ENCODE results near the gene ZNF367. TPM values are rescaled to one million over a fixed set of nuclear protein-coding genes. Genes with fewer than 3 reads are reported as not detected.

Gene ZNF367
- total RNA-seq, 4 donors from 2014 or later: 2.0 to 3.4 (median 2.6) TPM

DNA sequence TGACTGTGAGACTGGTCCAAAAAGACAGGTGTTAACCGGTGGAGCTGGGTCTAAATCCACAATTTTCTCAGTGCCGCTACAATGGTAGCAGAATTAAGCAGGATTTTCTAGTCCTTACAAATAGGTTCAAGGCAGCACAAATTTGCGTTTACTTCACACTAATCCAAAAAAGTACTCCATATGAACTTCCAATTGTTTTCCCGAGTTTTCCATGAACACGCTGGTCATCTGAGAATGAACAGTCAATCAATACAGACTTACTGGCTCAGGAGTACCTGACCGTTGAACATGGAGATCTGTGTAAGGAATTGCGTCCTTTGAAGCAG, 35.4 kb downstream of the ZNF367 start:
- WGBS: 28% methylated on average over 7 of the region's 7 CpGs
- TF ChIP-seq POLR2A (IDR thresholded peaks at IDR 0.05; ENCODE audit: low read depth) (no peak), EP300 (IDR thresholded peaks at IDR 0.05) (no peak), POLR2AphosphoS5 (IDR thresholded peaks at IDR 0.05) (no peak)
- TF ChIP-seq, protein P1, sequence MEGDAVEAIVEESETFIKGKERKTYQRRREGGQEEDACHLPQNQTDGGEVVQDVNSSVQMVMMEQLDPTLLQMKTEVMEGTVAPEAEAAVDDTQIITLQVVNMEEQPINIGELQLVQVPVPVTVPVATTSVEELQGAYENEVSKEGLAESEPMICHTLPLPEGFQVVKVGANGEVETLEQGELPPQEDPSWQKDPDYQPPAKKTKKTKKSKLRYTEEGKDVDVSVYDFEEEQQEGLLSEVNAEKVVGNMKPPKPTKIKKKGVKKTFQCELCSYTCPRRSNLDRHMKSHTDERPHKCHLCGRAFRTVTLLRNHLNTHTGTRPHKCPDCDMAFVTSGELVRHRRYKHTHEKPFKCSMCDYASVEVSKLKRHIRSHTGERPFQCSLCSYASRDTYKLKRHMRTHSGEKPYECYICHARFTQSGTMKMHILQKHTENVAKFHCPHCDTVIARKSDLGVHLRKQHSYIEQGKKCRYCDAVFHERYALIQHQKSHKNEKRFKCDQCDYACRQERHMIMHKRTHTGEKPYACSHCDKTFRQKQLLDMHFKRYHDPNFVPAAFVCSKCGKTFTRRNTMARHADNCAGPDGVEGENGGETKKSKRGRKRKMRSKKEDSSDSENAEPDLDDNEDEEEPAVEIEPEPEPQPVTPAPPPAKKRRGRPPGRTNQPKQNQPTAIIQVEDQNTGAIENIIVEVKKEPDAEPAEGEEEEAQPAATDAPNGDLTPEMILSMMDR (IDR thresholded peaks at IDR 0.05): no peak
- H3K27me3 ChIP-seq: no peaks in the 10 kb centered on the region
- peak overlapping the region; percentile 79 to 89 (median 88) for H3K4me3 ChIP-seq
- peak overlapping the region; percentile 86 to 93 (median 92) for H3K27ac ChIP-seq (replicated peaks in 1 of 4)
- H3K36me3 ChIP-seq: peaks cover 0 to 9% (median 2%) of the 10 kb centered on the region in 4 donors
- intact Hi-C loops (cut with DNase I): no loop called here
- DNase-seq (ENCODE audit: extremely low spot score): no peak
- H3K9me3 ChIP-seq: no peaks in the 10 kb centered on the region
- H3K4me1 ChIP-seq: peaks cover 30 to 43% (median 39%) of the 10 kb centered on the region in 4 donors

DNA sequence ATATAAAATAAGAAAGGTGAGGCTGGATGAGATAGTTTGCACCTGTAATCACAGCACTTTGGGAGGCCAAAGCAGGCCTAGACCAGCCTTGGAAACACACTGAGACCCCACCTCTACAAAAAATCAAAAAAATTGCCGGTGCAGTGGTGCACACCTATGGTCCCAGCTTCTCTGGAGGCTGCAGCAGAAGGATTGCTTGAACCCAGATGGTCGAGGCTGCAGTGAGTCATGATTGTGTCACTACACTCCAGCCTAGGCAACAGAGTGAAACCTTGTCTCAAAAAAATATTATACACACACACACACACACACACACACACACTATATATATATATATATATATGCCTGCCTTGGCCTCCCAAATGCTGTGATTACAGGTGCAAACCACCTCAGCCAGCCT, 36.0 kb downstream of the ZNF367 start:
- peaks cover 33 to 49% (median 45%) of the 10 kb centered on the region in 4 donors for H3K4me1 ChIP-seq
- H3K27ac ChIP-seq (replicated peaks in 1 of 4): peak overlapping the region in 3 of 4 donors; percentile 86 to 93 (median 92)
- no peak for DNase-seq (ENCODE audit: extremely low spot score)
- no peaks in the 10 kb centered on the region for H3K9me3 ChIP-seq
- peak overlapping the region; percentile 79 to 89 (median 88) for H3K4me3 ChIP-seq
- intact Hi-C loops (cut with DNase I): no loop called here
- no peaks in the 10 kb centered on the region for H3K27me3 ChIP-seq
- WGBS: 75% methylated on average over 2 of the region's 2 CpGs
- no peak for TF ChIP-seq EP300 (IDR thresholded peaks at IDR 0.05)
- TF ChIP-seq POLR2A (IDR thresholded peaks at IDR 0.05; ENCODE audit: low read depth): no peak
- no peak for TF ChIP-seq POLR2AphosphoS5 (IDR thresholded peaks at IDR 0.05)
- TF ChIP-seq, protein P1 (IDR thresholded peaks at IDR 0.05): no peak
- H3K36me3 ChIP-seq: peaks cover 0 to 9% (median 2%) of the 10 kb centered on the region in 4 donors

DNA sequence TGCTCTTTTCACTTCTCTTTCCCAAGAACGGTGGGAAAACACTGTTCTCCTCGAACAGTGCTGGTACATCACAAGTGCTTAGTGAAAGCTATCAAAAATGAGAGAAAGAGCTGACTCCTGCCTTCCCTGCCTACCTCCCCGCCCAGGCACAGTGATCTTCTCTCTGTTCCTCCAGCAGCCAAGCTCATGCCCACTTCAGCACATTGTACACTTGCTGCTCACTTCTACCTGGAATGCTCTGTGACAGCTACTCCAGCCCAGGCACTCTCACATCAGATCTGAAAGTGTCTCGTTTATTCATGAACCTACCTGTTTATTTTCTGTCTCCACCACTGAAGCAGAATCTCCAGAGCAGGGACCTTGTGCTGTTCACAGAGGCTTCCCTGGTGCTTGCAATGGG, 36.5 kb downstream of the ZNF367 start:
- H3K4me1 ChIP-seq: peaks cover 31 to 52% (median 50%) of the 10 kb centered on the region in 4 donors
- intact Hi-C loops (cut with DNase I): no loop called here
- no peaks in the 10 kb centered on the region for H3K9me3 ChIP-seq
- TF ChIP-seq POLR2A (IDR thresholded peaks at IDR 0.05; ENCODE audit: low read depth) (no peak), POLR2AphosphoS5 (IDR thresholded peaks at IDR 0.05) (no peak), EP300 (IDR thresholded peaks at IDR 0.05) (no peak)
- TF ChIP-seq, protein P1 (IDR thresholded peaks at IDR 0.05): no peak
- peak overlapping the region in 1 of 4 donors; percentile 89 for H3K4me3 ChIP-seq
- no peak for DNase-seq (ENCODE audit: extremely low spot score)
- whole genome bisulfite sequencing: 83% methylated on average over 4 of the region's 4 CpGs
- H3K27ac ChIP-seq (replicated peaks in 1 of 4): no peak overlapping the region
- no peaks in the 10 kb centered on the region for H3K27me3 ChIP-seq
- H3K36me3 ChIP-seq: peaks cover 0 to 9% (median 2%) of the 10 kb centered on the region in 4 donors

DNA sequence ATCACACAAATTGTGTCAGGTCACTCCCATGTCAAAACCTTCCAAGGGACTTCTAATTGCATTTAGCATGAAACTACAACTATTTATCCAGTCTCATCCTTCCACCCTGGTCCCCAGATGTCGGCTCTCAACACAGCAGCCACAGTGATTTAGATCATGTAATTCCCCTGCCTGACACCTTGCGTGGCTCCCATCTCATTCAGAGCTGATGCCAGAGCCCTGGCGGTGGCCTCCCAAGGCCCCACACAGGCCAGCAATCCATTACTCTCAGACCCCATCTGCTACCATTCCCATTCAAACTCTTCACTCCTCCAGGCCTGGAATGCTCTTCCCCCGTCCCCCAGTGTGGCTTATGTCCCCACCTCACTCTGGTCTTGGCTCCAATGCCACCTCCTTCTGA, 37.0 kb downstream of the ZNF367 start:
- Histone ChIP-seq H3K4me1 (peaks cover 26 to 53% (median 51%) of the 10 kb centered on the region in 4 donors), H3K27ac (replicated peaks in 1 of 4) (no peak overlapping the region), H3K27me3 (no peaks in the 10 kb centered on the region), H3K4me3 (no peak overlapping the region), H3K9me3 (no peaks in the 10 kb centered on the region), H3K36me3 (peaks cover 0 to 9% (median 2%) of the 10 kb centered on the region in 4 donors)
- DNase-seq (ENCODE audit: extremely low spot score): no peak
- intact Hi-C loops (cut with DNase I): no loop called here
- WGBS: 94% methylated on average over 3 of the region's 4 CpGs
- no peak for TF ChIP-seq POLR2A (IDR thresholded peaks at IDR 0.05; ENCODE audit: low read depth)
- no peak for TF ChIP-seq POLR2AphosphoS5 (IDR thresholded peaks at IDR 0.05)
- TF ChIP-seq, protein P1 (IDR thresholded peaks at IDR 0.05): no peak
- no peak for TF ChIP-seq EP300 (IDR thresholded peaks at IDR 0.05)

DNA sequence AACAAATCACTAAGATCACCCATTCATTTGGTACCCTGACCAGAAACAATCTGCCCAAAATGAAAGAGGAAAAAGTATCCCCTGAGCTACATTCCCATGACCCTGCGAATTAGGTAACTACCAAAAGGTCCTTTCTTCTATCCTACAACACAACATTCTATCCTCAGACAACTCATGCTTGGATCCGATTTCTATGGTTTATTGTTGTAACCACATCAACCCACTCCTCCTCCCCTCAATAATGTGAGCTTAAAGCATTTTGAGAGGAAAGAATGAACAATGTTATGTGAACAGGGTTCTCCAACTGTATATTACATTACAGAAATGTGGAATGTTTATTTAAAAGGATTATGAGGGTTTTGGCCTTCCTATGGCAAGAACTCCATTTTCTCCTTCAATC, 38.7 kb downstream of the ZNF367 start:
- H3K4me1 ChIP-seq: peaks cover 26 to 53% (median 50%) of the 10 kb centered on the region in 4 donors
- WGBS: 86% methylated on average over 2 of the region's 2 CpGs
- no peaks in the 10 kb centered on the region for H3K9me3 ChIP-seq
- H3K36me3 ChIP-seq: peaks cover 0 to 9% (median 4%) of the 10 kb centered on the region in 4 donors
- intact Hi-C loops (cut with DNase I): no loop called here
- H3K27ac ChIP-seq (replicated peaks in 1 of 4): no peak overlapping the region
- H3K4me3 ChIP-seq: no peak overlapping the region
- no peaks in the 10 kb centered on the region for H3K27me3 ChIP-seq
- TF ChIP-seq, protein P1 (IDR thresholded peaks at IDR 0.05): no peak
- TF ChIP-seq POLR2A (IDR thresholded peaks at IDR 0.05; ENCODE audit: low read depth): no peak
- TF ChIP-seq POLR2AphosphoS5 (IDR thresholded peaks at IDR 0.05): no peak
- no peak for TF ChIP-seq EP300 (IDR thresholded peaks at IDR 0.05)
- no peak for DNase-seq (ENCODE audit: extremely low spot score)
